T-helper 22 cell (primary cell): ENCODE results near the gene RTN4RL2.

Experiments
- DNase-seq: peaks from one replicate; pipeline ENCODE4 v3.0.0-alpha.2; 2020; ENCODE audit warnings: low read depth

The RTN4RL2 gene

DNA sequence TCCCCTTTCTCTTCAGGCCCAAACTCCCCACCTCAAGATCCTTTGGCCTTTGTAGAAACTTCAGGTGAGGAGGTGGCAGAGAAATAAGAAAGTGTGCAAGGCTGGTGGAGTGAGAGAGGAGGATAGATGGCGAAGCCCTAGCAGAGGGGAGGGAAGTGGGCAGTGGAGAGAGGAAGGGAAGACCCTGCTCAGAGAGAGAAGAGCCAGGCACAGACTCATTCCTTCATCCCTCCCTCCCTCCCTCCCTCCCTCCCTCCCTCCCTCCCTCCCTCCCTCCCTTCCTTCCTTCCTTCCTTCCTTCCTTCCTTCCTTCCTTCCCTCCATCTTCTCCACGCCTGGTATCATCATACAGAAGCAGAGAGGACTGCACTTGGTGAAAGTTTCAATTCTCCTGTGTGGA lies 21.0 kb downstream of the RTN4RL2 start:
- no peak for DNase-seq

DNA sequence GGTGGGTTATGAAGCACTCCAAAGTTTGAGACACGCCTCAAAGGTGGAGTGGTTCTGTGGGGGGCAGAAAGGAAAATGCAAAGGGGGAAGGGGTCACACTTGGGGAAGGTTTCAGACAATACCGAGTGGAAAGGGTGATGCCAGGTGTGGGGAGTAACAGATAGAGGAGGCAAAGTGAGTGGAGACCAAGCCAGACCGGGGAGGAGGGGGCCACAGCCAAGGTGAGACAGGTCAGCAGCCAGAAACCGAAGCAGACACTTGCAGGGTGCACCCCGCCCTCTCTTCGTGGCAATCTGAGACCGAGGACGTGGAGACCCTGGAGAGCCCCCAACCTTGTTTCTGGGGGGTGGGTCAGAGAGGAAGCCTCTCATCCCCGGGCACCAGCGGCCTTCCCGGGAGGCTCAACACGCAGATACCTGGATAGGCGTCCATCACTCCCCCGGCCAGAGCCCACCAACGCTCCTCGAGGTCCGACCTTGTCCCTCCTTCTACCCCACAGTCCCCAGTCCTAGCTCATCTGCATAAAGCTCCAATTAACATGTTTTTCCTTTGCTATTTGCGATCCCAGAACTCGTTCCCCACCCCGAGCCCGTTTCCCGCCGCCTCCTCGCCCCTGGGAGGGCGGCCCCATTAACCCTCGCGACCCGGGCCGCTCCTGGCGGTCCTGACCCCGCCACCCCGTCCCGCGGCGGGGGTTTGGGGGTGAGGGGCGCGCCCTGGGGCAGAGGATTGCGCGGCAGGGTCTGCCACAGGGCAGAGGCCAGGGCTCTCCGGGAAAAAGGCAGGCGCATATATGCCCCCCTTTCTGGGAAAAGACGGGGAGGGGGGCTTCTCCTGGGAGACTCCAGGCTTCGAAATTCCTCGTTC lies 21.8 kb downstream of the RTN4RL2 start:
- DNase-seq = no peak

DNA sequence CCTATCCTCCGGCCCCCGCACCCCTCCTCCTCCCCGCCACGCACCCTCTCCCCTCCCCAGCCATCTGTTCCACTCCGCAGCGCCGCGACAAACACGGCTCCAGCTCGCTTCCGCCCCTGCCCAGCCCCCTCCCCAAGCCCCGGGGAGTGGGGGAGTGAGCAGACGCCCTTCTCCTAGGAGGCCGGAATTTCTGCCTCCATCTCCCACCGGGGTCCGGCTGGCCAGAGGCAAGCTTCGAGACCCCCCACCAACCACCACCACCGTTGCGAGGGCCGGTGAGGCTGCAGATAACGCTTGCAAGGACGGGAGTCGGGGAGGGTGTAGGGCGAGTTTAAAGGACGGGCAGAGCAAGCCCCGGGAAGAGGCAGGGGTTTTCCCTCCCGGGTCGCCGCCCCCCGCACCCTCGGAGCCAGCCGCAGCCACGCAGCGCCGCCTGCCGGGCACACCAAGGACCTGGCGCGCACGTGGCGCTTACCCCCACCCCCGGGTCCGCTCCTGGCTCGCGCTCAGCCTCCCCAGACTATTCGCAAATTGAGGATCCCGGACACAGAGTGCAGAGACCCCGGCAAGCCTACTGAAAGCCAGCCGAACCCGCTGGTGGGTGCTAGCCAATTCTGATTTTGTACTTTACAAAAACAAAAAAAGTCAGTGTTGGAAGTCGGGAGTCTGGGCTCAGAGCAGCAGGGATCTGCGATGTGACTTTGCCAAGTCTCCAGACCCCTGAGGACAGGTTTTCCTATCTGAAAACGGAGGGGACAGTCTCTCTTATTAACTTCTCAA lies 22.6 kb downstream of the RTN4RL2 start:
- DNase-seq = peak; percentile 14

DNA sequence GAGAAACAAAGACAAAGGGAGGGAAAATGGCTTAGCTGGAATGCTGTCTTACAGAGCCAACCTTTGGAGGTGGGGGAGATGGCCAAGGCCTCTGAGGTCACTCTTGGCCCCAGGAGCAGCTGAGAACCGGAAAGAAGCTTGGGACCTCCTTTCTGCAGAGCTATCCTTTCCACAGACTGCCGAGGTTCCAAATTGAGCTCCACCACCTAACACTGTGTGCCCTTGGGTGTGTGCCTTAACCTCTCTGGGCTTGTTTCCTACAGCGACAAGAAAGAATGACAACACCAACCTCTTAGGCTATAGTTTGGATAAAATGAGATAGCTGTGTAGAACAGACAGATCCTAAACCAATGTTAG lies 23.2 kb downstream of the RTN4RL2 start:
- DNase-seq = no peak

DNA sequence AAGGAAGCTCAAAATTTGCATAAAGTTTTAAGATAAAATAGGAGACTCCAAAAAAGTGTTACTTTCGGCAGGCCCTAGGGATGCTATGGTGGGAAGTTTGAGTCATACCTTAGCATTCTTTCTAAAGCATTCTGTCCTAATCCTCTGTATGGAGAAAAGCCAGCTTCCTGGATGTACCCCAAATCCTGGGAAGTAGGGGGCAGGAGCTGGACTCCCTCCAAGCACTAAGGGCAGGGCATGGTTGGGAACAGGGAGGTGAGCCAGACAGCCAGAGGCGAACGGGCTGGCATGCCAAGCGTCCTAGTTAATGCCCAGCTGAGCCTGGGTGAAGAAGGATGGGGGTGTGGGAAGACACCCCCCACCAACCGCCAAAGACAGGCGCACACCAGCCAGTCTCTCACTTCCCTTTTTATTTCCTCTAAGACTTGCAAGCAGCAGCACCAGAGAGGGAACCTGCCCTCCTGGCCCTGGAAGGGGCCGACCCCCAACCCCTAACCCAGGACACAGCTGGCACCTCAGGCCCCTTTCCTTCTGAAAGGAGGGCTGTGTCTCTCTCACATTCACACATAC lies 23.9 kb downstream of the RTN4RL2 start:
- DNase-seq = no peak

DNA sequence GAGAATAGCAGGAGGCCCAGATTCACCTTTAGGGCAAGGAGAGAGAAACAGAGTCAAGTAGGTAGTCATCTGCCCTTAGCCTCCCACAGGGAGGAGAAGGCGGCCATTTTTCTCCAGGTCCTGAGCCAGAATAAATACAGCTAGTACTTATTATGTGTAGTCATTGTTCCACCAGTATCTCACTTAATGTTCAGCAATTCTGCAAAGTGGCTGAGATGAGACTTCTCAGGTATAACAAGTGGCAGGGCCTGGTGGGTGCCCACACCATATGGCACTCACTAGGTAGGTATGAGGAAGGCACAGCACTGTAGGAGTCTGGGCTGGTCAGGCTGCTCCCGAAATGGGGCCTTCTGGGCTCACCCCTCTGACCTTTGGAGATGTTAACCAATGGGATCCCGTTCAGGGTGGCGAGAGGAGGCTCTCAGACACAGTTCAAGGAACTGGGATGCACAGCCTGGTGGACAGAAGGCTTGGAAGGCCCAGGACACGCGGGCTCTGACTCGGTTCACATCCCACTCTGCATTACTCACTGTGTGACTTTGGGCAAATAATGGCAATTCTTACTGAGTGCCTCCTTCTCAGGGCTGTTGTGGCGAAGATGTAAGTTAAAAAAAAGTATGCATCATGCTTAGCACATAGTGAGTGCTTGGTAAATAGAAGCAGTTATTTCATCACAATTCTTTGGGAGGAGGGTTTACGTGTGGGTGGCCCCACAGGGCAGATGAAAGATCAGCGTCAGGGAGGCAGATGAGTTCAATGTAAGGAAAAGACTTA lies 25.1 kb downstream of the RTN4RL2 start:
- no peak for DNase-seq

DNA sequence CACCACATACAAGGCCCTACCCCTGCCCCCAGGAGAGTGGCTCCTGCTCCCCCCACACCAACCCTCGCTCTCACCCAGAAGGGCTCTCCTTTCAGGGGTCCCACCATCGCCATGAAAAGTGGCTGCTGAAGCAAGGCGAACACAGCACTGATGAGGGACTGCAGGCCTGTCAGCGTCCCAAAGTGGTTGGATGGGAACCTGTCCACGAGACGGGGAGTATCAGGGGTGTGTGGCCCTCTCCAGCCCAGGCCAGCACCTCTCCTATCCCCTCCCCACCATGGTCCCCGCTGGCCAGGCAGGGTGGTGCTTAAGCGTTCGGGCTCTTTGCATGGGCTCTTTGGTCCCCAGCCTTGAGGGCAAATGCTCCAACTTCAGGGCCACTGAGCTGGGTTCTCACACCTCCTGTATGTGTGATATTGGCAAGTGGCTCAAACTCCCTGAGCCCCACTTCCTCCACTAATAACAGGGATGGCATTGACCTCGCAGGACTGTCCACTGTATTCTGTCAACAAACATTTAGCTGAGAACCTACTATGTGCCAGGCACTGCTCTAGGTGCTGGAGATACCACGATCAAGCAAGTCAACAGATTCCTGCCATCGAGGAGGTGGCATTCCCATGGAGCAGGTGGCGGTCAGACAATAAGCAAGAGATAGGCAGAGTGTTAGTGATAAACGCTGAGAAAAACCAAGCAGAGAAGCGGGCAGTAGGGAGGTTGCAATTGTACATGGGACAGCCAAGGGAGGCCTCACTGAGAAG lies 26.9 kb downstream of the RTN4RL2 start:
- DNase-seq = no peak

DNA sequence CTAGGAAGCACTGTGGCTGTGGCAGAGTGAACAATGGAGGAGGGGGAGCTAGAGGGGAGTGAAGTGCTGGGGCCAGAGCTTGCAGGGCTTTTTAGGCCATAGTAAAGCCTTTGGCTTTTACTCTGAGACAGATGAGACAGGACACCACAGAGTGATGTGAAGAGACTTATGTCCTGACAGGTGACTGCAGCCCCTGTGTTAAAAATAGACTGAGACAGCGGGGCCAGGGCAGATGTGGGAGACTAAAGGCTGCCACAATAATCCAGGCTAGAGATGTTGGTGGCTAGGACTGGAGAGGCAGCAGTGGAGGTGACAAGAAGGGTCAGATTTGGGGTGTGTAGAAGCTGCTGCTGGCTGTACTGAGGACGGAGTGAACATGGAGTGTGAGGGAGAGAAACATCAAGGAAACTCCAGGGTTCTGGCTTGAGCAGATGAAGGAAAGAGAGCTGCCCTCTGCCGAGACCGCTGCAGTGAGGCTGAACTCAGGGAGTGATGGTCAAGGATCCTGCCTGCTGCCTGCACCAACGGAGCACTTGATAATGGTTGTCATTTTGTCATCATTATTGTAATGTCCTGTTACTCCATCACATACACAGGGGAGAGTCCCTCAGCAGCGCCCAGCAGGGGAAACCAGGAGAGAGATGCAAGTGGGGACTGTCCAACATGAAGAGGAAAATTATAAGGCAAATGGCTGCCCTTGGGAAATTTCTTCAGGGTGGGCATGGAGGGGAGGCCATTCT lies 27.8 kb downstream of the RTN4RL2 start:
- DNase-seq = no peak

DNA sequence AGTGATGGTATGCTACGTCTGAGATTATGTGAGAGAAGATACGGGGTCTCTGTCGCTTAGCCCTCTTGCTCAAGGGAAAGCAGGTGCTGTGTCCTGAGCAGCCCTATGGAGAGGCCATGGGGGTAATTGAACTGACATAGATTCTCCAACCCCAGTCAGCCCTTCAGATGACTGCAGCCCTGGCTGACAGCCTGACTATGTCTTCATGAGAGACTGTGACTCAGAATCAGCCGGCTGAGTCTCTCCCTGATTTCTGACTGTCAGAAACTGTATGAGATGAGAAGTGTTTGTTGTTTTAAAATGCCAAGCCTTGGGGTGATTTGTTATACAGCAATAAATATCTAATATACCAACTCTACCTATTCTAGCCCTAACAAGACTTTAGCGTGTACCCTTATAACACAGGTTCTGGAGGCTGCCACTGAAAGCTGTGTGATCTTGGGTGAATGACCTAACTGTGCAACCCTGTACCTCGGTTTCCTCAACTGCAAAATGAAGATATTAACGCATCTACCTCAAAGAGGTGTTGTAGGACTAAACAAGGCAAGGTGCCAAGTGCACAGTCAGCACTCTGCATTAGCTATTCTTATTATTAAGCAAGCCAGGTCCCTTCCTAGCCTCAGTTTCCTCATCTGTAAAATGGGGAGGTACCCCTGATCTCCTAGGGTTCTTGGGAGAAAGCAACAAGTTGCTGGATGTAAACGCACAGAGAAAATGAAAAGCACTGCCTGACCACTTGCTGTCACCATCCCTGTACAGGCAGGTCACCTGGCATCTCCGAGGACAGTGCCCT lies 30.3 kb downstream of the RTN4RL2 start:
- DNase-seq = no peak

DNA sequence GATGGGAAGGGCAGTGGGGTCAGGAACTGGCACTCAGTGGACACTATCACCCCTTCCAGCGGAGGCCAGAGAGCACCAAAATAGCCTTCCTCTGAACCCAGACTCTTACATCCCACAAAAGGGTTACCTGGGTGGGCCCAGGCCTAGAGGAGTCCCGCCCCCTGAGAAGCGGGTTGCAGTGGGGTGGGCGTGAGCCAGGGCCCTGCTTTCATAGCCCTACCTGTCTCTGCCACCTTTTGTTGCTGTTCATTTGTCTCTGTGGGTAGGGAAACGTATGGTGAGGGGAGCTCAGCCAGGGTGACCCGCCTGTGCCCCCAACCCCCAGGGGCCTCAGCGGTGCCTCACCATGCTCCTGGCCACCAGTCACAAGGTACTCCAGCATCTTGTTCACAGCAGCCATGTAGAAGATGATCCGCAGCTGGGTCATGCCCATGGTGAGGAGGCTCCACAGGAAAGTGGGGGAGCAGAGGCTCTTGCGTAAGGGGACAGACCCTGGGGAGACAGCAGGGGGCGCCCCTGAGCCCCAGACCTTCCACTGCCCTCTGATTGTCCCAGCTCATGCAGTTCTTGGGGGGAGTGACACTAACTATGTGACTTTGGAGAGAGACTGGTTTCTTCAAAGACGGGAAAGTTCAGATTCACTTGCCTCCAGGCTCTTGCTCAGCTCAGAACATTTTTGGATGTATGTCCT lies 31.2 kb downstream of the RTN4RL2 start:
- DNase-seq = no peak

DNA sequence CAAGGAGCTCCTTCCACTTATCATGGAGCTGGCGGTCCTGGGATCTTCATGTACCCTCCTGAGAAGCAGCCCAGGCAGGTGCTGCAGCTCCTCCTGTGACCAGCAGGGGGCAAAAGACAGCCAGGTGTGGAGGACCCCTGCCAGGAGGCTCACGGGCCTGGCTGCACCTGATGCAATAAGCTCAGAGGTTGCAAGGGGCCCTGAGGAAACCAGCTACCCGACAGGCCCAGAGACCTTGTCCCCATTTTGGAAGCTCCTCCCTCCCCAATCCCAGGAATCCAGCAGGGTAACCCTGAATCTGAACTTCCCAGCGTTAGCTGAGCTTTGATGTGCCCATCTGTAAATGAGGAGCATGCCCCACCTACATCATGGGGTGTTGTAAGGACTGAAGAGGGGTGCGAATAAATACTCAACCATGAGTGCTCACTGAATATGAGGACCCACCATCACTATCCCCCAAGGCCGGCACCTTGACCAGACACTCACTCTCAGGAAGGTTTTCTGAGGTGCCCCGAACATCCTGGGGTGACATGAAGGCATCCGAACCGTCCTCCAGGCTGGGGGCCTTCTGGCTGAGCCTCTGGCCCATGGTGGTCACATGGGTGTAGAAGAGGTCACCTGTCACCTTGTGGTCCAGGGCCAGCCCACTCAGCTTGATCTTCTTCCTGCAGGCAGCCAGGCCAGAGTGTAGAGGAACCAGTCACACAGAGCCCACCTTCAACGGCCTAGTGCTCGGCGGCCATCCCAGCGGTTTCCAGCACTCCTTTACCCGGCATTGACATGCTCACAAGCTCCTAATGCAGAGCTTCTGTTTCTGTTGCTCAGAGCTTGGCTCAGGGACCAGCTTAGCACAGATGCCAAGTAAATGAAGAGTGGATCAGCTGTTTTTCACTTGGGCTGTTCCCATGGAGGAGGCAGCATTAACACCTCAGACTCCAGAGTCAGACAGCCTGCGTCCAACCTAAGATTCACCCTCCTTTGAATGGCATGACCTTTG lies 33.5 kb downstream of the RTN4RL2 start:
- peak; percentile 41 for DNase-seq

DNA sequence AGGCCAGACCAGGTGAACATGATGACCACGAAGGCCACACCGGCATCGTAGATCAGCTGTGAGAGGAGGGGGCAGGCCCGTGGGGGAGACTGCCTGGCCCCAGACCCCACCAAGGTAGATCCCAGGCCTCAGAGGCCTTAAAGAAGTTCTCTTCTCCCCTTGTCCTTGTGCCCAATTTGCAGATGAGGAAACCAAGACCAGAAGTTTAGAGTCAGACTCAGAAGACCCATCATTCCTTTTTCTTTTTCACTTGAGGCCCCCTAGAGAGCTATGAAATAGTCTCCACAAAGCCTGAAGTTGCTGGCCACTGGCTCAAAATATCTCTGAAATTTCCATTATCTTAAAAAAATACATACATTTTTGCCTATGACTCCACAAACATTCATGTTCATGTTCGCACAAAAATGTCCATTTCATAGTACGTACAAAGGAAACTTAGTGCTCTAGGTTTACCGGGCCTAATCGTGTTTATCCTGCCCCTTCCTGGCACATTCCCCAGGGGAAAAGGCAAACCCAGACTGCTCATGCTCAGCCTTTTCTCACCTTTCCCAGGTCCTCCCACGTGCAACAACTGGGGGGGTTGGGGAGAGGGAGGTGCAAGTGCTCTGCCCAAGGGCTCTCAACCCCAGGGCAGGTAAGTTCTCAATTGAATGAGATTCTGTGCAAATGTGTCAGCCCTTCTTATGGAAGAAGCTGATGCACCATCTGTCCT lies 35.9 kb downstream of the RTN4RL2 start:
- DNase-seq = no peak

DNA sequence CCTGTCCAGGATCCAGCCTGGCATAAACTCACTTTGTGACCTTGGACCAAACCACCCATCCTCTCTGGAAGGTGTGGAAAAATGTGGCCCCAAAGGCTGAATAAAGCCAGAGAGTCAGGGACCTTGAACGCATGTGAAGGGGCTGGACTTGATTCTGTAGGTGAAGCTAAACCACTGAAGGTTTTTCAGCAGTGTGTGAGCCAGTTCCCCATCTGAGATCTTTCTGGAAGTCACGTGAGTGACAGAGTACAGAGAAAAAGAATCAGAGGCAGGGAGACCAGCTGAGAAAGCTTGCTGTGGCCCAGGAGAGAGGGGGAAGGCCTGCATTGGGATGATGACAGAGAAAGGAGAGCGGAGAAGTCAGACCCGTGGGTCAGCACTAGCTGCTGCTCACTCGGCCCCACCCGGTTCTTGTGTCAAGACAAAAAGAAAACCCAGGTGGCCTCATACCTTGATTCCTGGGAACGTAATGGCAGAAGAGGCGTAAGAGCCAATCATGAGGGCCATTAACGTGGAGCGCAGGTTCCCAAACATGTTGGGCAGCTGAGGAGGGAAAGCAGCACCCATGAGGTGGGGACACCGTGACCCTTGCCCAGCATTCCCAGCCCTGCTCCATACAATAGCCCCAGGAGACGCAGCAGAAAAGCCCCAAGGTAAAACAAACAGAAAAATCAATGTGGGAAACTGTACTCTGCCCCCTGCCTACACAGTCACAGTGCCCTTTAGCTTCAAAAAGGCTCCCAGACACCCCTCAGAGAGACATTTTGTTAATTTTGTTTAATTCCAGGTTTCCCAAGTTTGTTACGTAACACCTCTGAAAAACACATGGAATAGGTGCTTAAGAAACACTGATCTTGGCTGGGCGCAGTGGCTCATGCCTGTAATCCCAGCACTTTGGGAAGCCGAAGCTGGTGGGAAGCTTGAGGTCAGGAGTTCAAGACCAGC lies 37.2 kb downstream of the RTN4RL2 start:
- DNase-seq = no peak

DNA sequence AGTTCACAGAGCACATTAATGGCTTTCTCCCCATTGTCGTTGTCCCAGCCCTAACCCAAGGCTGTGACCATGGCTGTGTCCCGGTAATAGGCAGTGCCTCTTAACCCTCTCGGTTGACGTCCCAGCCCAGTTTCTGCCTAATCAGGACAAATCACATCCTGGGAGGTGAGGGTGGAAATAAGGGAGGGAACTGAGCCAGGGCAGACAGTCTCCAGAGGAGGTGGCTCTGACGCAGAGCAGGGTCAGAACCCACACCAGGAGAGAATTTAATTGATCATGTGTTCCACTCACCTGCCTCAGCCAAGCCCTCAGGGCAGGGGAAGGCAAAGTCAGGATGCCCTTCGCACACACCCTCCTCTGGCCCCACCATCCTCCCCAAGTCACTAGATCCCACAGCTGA lies 38.2 kb downstream of the RTN4RL2 start:
- no peak for DNase-seq

DNA sequence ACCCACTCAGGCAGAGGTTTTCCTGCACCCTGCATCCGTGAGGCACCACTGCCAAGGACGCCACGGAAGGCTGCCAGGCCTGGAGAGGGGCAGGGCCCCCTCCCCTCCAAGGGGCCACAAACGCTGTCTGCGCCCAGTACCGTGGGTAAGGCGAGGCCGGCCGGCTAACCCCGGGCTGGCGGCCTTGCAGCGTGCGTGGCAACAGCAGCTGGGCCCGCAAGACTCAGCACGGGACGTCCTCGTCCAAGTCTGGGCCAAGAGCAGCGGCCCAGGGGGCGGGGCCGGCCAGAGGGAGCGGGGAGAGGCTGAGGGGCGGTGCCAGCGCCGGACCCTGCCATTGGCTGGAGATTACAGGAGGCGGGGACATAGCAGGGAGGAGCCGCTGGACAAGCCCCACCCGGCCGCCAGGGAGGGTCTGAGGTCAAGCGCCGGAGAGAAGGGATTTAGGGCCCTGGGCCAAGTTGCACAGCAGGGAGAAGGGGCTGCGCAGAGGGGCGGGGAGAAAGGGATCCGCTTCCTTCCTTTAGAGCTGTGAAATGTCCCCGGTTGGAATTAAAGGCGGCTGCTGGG lies 39.2 kb downstream of the RTN4RL2 start:
- DNase-seq = no peak

DNA sequence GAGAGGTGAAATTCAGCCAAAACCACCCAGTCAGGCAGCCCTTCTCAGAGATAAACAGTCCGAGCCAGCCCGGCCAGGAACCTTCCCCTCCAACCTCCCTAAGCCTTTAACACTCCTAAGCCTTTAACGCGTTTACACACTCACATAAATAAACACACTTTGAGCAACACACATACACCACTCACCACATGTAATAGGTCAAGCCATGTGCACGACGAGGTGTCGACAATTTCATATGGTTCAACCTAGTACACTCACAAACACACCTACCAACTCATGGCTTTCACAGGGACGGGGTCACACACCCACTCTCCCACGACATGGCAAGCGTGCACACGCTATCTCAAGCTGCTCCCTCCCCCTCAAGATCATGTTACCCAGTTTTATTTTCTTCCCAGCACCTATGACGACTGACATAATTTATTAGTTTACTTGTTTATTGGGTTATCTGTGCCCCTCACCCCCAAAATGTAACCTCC lies 39.7 kb downstream of the RTN4RL2 start:
- no peak for DNase-seq
